ENCODE measurements around the gene CCL14. TPM values are rescaled to one million over a fixed set of nuclear protein-coding genes. Genes with fewer than 3 reads are reported as not detected.

The CCL14 gene
- total and polyA plus RNA-seq, 4 experiments from 2014 or later = not detected

DNA sequence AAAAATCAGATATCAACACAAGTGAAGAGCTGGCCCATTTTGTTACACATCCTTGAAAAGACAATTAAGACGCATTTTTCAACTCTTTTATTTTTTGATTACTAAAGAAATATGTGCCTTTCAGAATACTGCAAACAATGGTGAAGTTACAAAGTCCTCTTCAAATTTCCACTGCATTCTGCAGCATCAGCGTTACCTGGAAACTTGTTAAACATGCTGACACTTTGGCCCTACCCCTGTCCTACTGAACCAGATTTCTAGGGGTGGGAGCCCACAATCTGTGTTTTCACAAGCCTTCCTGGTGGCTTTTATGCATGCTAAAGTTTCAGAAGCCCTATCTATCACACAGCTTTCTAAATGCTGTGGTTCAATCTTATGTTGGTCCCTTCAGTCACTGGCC lies 4.5 kb upstream of the CCL14 start:
- POLR2A ChIA-PET (ENCODE audit: partially characterized antibody) = no interaction called here
- peaks cover 0 to 12% (median 7%) of the 10 kb centered on the region in 8 donors for H3K9me3 Mint-ChIP-seq

GRCh38 chr17:35988164-35988563 lies 1.6 kb upstream of the CCL14 start:
- Mint-ChIP-seq H3K36me3 (peaks cover 0 to 1% of the 10 kb centered on the region in 2 donors), H3K4me3 (no peak overlapping the region), H3K9me3 (peaks cover 0 to 12% (median 6%) of the 10 kb centered on the region in 8 donors), H3K27ac (no peak overlapping the region), H3K27me3 (peaks cover 10% of the 10 kb centered on the region in 2 donors), H3K4me1 (no peaks in the 10 kb centered on the region)
- CTCF ChIA-PET (ENCODE audit: partially characterized antibody) = no interaction called here
- Histone ChIP-seq H3K4me1 (ENCODE audit: insufficient read depth, low read length) (no peaks in the 10 kb centered on the region), H3K36me3 (ENCODE audit: insufficient read depth, low read length) (no peaks in the 10 kb centered on the region), H3K27me3 (ENCODE audit: insufficient read depth, low read length) (no peaks in the 10 kb centered on the region), H3K9me3 (ENCODE audit: control insufficient read depth in 1 of 2, low read length in 2 of 2) (no peaks in the 10 kb centered on the region), H3K4me3 (ENCODE audit: low read length in 2 of 2) (no peak overlapping the region), H3K27ac (ENCODE audit: low read depth, low read length) (no peak overlapping the region)
- intact Hi-C loops (cut with micrococcal nuclease) = no loop called here
- no peak for DNase-seq
- POLR2A ChIA-PET (ENCODE audit: partially characterized antibody) = no interaction called here

More for the DNA sequence above, 4.5 kb upstream of the CCL14 start:
- Histone ChIP-seq H3K4me1 (ENCODE audit: insufficient read depth, low read length) (no peaks in the 10 kb centered on the region), H3K27ac (ENCODE audit: low read depth, low read length) (no peak overlapping the region), H3K9me3 (ENCODE audit: control insufficient read depth in 1 of 2, low read length in 2 of 2) (no peaks in the 10 kb centered on the region), H3K27me3 (ENCODE audit: insufficient read depth, low read length) (no peaks in the 10 kb centered on the region), H3K4me3 (ENCODE audit: low read length in 2 of 2) (no peak overlapping the region), H3K36me3 (ENCODE audit: insufficient read depth, low read length) (no peaks in the 10 kb centered on the region)
- CTCF ChIA-PET (ENCODE audit: partially characterized antibody) = no interaction called here
- Mint-ChIP-seq H3K27me3 (peaks cover 14 to 15% of the 10 kb centered on the region in 2 donors), H3K27ac (no peak overlapping the region), H3K36me3 (peaks cover 0 to 1% of the 10 kb centered on the region in 2 donors), H3K4me1 (no peaks in the 10 kb centered on the region), H3K4me3 (no peak overlapping the region)
- intact Hi-C loops (cut with micrococcal nuclease) = no loop called here
- no peak for DNase-seq

DNA sequence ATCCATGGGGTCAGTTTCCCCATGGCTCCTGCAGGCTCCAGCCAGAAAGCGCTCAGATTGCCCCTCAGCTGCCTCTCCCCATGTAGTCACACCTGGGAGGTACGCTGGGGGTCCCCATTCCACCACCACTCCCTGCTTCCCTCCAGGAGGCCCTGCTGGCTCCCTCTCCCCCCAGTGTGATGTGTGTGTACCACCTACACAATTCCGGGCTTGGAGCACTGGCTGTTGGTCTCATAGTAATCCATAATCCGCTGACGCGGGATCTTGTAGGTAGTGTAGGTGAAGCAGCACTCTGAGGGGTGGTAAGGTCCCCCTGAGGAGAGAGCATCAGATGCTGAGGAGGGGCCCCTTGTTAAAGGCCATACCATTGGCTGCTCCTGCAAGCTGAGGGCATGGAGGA lies 2.4 kb downstream of the CCL14 start:
- no peaks in the 10 kb centered on the region for H3K36me3 Mint-ChIP-seq
- intact Hi-C loops (cut with micrococcal nuclease) = no loop called here

DNA sequence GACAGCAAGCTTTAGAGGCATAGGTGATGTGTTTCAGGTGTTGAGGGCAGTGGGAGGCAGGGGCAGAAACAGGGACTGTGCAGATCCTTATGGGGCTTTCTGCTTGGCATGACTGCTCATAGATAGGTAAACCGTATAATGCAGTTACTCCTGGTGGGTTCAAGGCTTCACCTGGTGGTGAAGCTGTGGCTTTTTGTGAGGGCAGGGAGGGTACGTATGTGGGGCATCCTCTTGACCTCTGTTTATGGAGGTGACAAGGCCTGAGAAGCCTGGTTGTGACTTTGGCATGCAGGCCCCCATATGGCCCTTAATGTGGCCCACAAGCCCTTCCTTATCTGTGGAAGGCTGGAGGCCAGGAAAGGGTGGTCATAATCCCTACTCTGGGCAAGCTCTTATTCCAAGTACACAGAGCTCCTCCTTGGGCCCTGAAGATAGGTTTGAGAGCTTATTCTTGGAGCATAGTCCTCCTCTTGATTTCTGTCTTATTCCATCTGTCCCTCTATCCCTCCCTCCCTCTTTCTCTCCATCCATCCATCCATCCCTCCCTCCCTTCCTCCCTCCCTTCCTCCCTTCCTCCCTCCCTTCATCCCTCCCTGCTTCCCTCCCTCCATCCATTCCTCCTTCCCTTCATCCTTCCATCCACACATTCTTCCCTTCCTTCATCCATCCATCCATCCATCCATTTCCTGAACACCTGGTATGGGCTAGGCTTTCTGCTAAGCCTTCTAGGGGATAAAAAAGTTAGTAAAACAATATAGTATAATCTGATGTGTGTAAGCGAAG lies 3.9 kb downstream of the CCL14 start:
- ChIA-PET CTCF (ENCODE audit: partially characterized antibody) (interaction anchor here (1.4 kb wide), 1 partner anchor 63 kb away, joined by 3 read pairs; no protein-coding TSS in a partner anchor), POLR2A (ENCODE audit: partially characterized antibody) (no interaction called here)
- no peaks in the 10 kb centered on the region for H3K36me3 ChIP-seq (ENCODE audit: insufficient read depth, low read length)
- Mint-ChIP-seq H3K4me1 (no peaks in the 10 kb centered on the region), H3K27ac (no peak overlapping the region), H3K9me3 (peaks cover 0 to 1% (median 0%) of the 10 kb centered on the region in 8 donors), H3K4me3 (no peak overlapping the region), H3K36me3 (no peaks in the 10 kb centered on the region), H3K27me3 (peaks cover 0 to 2% of the 10 kb centered on the region in 2 donors)
- H3K4me1 ChIP-seq (ENCODE audit: insufficient read depth, low read length) = no peaks in the 10 kb centered on the region
- no peaks in the 10 kb centered on the region for H3K9me3 ChIP-seq (ENCODE audit: control insufficient read depth in 1 of 2, low read length in 2 of 2)
- no peak overlapping the region for H3K27ac ChIP-seq (ENCODE audit: low read depth, low read length)
- no peak overlapping the region for H3K4me3 ChIP-seq (ENCODE audit: low read length in 2 of 2)
- H3K27me3 ChIP-seq (ENCODE audit: insufficient read depth, low read length) = no peaks in the 10 kb centered on the region
- intact Hi-C loops (cut with micrococcal nuclease) = no loop called here
- DNase-seq = no peak

More for the DNA sequence above, 2.4 kb downstream of the CCL14 start:
- Mint-ChIP-seq H3K27me3 (peaks cover 2 to 3% of the 10 kb centered on the region in 2 donors), H3K9me3 (peaks cover 0 to 6% (median 2%) of the 10 kb centered on the region in 8 donors), H3K4me1 (no peaks in the 10 kb centered on the region), H3K27ac (no peak overlapping the region), H3K4me3 (no peak overlapping the region)
- ChIA-PET POLR2A (ENCODE audit: partially characterized antibody) (no interaction called here), CTCF (ENCODE audit: partially characterized antibody) (interaction anchor here (1.7 kb wide), 1 partner anchor 9 kb away, joined by 5 read pairs; no protein-coding TSS in a partner anchor)
- H3K27me3 ChIP-seq (ENCODE audit: insufficient read depth, low read length) = no peaks in the 10 kb centered on the region
- no peaks in the 10 kb centered on the region for H3K9me3 ChIP-seq (ENCODE audit: control insufficient read depth in 1 of 2, low read length in 2 of 2)
- H3K4me1 ChIP-seq (ENCODE audit: insufficient read depth, low read length) = no peaks in the 10 kb centered on the region
- no peak for DNase-seq
- no peaks in the 10 kb centered on the region for H3K36me3 ChIP-seq (ENCODE audit: insufficient read depth, low read length)
- no peak overlapping the region for H3K27ac ChIP-seq (ENCODE audit: low read depth, low read length)
- H3K4me3 ChIP-seq (ENCODE audit: low read length in 2 of 2) = no peak overlapping the region

DNA sequence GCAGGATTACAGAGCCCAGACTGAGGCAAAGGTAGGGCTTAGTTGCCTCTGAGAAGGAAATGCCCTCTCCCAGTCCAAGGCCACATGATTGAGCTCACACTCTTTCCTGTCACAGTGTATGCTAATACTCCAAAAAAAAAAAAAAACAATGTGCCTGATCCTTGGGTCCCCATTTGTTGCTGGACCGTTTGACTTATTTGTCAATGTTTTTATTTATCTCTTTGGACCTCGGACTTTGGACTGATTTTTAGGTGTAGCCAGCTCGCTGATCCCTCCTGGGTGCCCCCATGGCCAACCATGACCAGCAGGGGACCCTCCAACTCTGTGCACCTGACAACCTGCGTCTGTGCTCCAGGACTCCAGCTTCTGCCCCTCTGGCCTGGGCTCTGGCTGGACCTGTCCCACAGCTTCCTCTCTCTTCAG lies 4.6 kb downstream of the CCL14 start:
- Histone ChIP-seq H3K36me3 (ENCODE audit: insufficient read depth, low read length) (no peaks in the 10 kb centered on the region), H3K27ac (ENCODE audit: low read depth, low read length) (no peak overlapping the region), H3K4me1 (ENCODE audit: insufficient read depth, low read length) (no peaks in the 10 kb centered on the region), H3K27me3 (ENCODE audit: insufficient read depth, low read length) (no peaks in the 10 kb centered on the region), H3K9me3 (ENCODE audit: control insufficient read depth in 1 of 2, low read length in 2 of 2) (no peaks in the 10 kb centered on the region), H3K4me3 (ENCODE audit: low read length in 2 of 2) (no peak overlapping the region)
- Mint-ChIP-seq H3K27ac (no peak overlapping the region), H3K36me3 (no peaks in the 10 kb centered on the region), H3K27me3 (peaks cover 0 to 2% of the 10 kb centered on the region in 2 donors), H3K4me1 (no peaks in the 10 kb centered on the region), H3K4me3 (no peak overlapping the region), H3K9me3 (peaks cover 0 to 1% (median 0%) of the 10 kb centered on the region in 8 donors)
- intact Hi-C loops (cut with micrococcal nuclease) = no loop called here
- ChIA-PET CTCF (ENCODE audit: partially characterized antibody) (interaction anchor here (1.4 kb wide), 1 partner anchor 64 kb away, joined by 3 read pairs; no protein-coding TSS in a partner anchor), POLR2A (ENCODE audit: partially characterized antibody) (no interaction called here)
- DNase-seq = no peak

GRCh38 chr17:35981246-35981645 lies 5.3 kb downstream of the CCL14 start, which contains the start of gene CCL16:
CCL16 (minus strand) TSS chr17:35981497; CDS start chr17:35981420, 77 bp downstream.
- intact Hi-C loops (cut with micrococcal nuclease) = no loop called here
- no peak for DNase-seq
- H3K4me3 ChIP-seq (ENCODE audit: low read length in 2 of 2) = no peak within 1 kb of the TSS
- Mint-ChIP-seq H3K36me3 (no peaks in the 10 kb centered on the region), H3K4me1 (no peaks in the 10 kb centered on the region), H3K9me3 (peaks cover 0 to 1% (median 0%) of the 10 kb centered on the region in 8 donors), H3K27ac (peak within 1 kb of the TSS in 2 of 7 donors; percentile 20 to 51), H3K4me3 (no peak within 1 kb of the TSS), H3K27me3 (peaks cover 0 to 2% of the 10 kb centered on the region in 2 donors)
- H3K9me3 ChIP-seq (ENCODE audit: control insufficient read depth in 1 of 2, low read length in 2 of 2) = no peaks in the 10 kb centered on the region
- H3K36me3 ChIP-seq (ENCODE audit: insufficient read depth, low read length) = no peaks in the 10 kb centered on the region
- no peak within 1 kb of the TSS for H3K27ac ChIP-seq (ENCODE audit: low read depth, low read length)
- no peaks in the 10 kb centered on the region for H3K4me1 ChIP-seq (ENCODE audit: insufficient read depth, low read length)
- ChIA-PET POLR2A (ENCODE audit: partially characterized antibody) (no interaction called here), CTCF (ENCODE audit: partially characterized antibody) (interaction anchor here (1.4 kb wide), 1 partner anchor 64 kb away, joined by 3 read pairs; no protein-coding TSS in a partner anchor)
- no peaks in the 10 kb centered on the region for H3K27me3 ChIP-seq (ENCODE audit: insufficient read depth, low read length)

- intact Hi-C loops (cut with micrococcal nuclease) = no loop called here
- CTCF ChIA-PET (ENCODE audit: partially characterized antibody) = interaction anchor here (0.7 to 2.0 kb wide), 5 partner anchors 9 to 214 kb away, joined by 3 to 10 read pairs (median 5); no protein-coding TSS in a partner anchor
These were observed 8.2 kb downstream of the CCL14 start for GRCh38 chr17:35978346-35978745.

More at GRCh38 chr17:35978346-35978745, 8.2 kb downstream of the CCL14 start:
- no peak overlapping the region for H3K4me3 Mint-ChIP-seq
- no peaks in the 10 kb centered on the region for H3K36me3 Mint-ChIP-seq
- POLR2A ChIA-PET (ENCODE audit: partially characterized antibody) = no interaction called here
- DNase-seq = no peak
- Histone ChIP-seq H3K4me1 (ENCODE audit: insufficient read depth, low read length) (no peaks in the 10 kb centered on the region), H3K4me3 (ENCODE audit: low read length in 2 of 2) (no peak overlapping the region), H3K36me3 (ENCODE audit: insufficient read depth, low read length) (no peaks in the 10 kb centered on the region), H3K27ac (ENCODE audit: low read depth, low read length) (no peak overlapping the region), H3K27me3 (ENCODE audit: insufficient read depth, low read length) (no peaks in the 10 kb centered on the region), H3K9me3 (ENCODE audit: control insufficient read depth in 1 of 2, low read length in 2 of 2) (no peaks in the 10 kb centered on the region)
- H3K9me3 Mint-ChIP-seq = peaks cover 0 to 1% (median 0%) of the 10 kb centered on the region in 8 donors
- no peaks in the 10 kb centered on the region for H3K27me3 Mint-ChIP-seq
- no peak overlapping the region for H3K27ac Mint-ChIP-seq
- peaks cover 0 to 1% (median 0%) of the 10 kb centered on the region in 4 donors for H3K4me1 Mint-ChIP-seq
